K562 (cell line): Measurements from ENCODE around the gene ZNF239. TPM values are rescaled to one million over a fixed set of nuclear protein-coding genes. Genes with fewer than 3 reads are reported as not detected.

Source experiments
- ATF1 ChIP-seq, 2 experiments: fragments of 450-650 bp in 1 of 2; IDR thresholded peaks; 2 replicates each; pipeline ENCODE4 v1.6.1; 2016; ENCODE audit warnings: missing compliant biosample characterization in 1 of 2, missing genetic modification characterization in 1 of 2
- CBX1 ChIP-seq: sonication (generic); IDR thresholded peaks from 2 replicates; pipeline ENCODE4 v1.6.1; 2016; ENCODE audit warnings: antibody characterized with exemption, low read depth, mild to moderate bottlenecking
- ELF4 ChIP-seq: fragments of 450-650 bp; formaldehyde crosslinking; IDR thresholded peaks from 2 replicates; pipeline ENCODE4 v1.4.0; 2022; ENCODE audit warnings: missing genetic modification characterization
- EWSR1 ChIP-seq: fragments of 450-650 bp; IDR thresholded peaks from 2 replicates; pipeline ENCODE4 v1.6.1; 2018; ENCODE audit warnings: borderline replicate concordance, mild to moderate bottlenecking, low read depth, moderate library complexity; ENCODE audit not compliant: partially characterized antibody
- FIP1L1 ChIP-seq: fragments of 200-400 bp; formaldehyde crosslinking; IDR thresholded peaks from 2 replicates; pipeline ENCODE4 v1.6.1; 2018; ENCODE audit warnings: mild to moderate bottlenecking, low read depth, low read length; ENCODE audit not compliant: poor library complexity, severe bottlenecking
- PHB ChIP-seq: fragments of 250-450 bp; sonication (Bioruptor Pico); IDR thresholded peaks from 2 replicates; pipeline ENCODE4 v1.5.0; 2021
- PTTG1 ChIP-seq: fragments of 450-650 bp; IDR thresholded peaks from 2 replicates; pipeline ENCODE4 v1.6.1; 2016; ENCODE audit warnings: low read depth, mild to moderate bottlenecking, missing genetic modification characterization, missing compliant biosample characterization
- SMAD4 ChIP-seq: fragments of 250-450 bp; sonication (Bioruptor Pico); conservative IDR thresholded peaks from 2 replicates; pipeline ENCODE4 v1.8.0; 2021; ENCODE audit warnings: inconsistent platforms, mild to moderate bottlenecking, moderate library complexity
- SUPT5H ChIP-seq: fragments of 450-650 bp; IDR thresholded peaks from 2 replicates; pipeline ENCODE4 v1.6.1; 2016
- TAF7 ChIP-seq: fragments of 450-650 bp; IDR thresholded peaks from 2 replicates; pipeline ENCODE4 v1.6.1; 2016; ENCODE audit warnings: missing genetic modification characterization, missing compliant biosample characterization
- TARDBP ChIP-seq: fragments of 450-650 bp; IDR thresholded peaks from 2 replicates; pipeline ENCODE4 v1.6.1; 2016
- TEAD2 ChIP-seq: fragments of 450-650 bp; IDR thresholded peaks from 2 replicates; pipeline ENCODE4 v1.6.1; 2016; ENCODE audit warnings: missing genetic modification characterization, control low read depth, missing compliant biosample characterization
- TEAD4 ChIP-seq, 2 experiments: sonication (generic) in 1 of 2; formaldehyde crosslinking in 1 of 2; IDR thresholded peaks; 2 replicates each; pipeline versions ENCODE4 v1.6.1 to v1.8.0; 2012 to 2022; ENCODE audit warnings: borderline replicate concordance in 1 of 2, inconsistent platforms in 1 of 2, low read length in 1 of 2, mild to moderate bottlenecking in 1 of 2, missing genetic modification reagents in 1 of 2
- ZFPM2 ChIP-seq: fragments of 250-450 bp; sonication (Bioruptor Pico); IDR thresholded peaks from 2 replicates; pipeline ENCODE4 v1.5.1; 2022; ENCODE audit warnings: mild to moderate bottlenecking
- ZNF143 ChIP-seq: sonication (generic); formaldehyde crosslinking; IDR thresholded peaks from 2 replicates; pipeline ENCODE4 v1.9.0; 2022; ENCODE audit warnings: mild to moderate bottlenecking, missing genetic modification reagents
- ZNF778 ChIP-seq: fragments of 450-650 bp; formaldehyde crosslinking; IDR thresholded peaks from 2 replicates; pipeline ENCODE4 v1.4.0; 2020; ENCODE audit warnings: mild to moderate bottlenecking, moderate library complexity
- ZNF830 ChIP-seq: fragments of 250-450 bp; sonication (Bioruptor Pico); IDR thresholded peaks from 2 replicates; pipeline ENCODE4 v1.5.0; 2021; ENCODE audit warnings: mild to moderate bottlenecking
- polyA plus RNA-seq, 8 experiments: library from polyadenylated mRNA; depleted of rRNA in 4 of 8; stranded (reverse) in 5 of 8; unstranded in 3 of 8; fragments of >200 nt; fragmentation: Nextera tagmentation in 2 of 8; fragmentation: Illumina TruSeq in 1 of 8; extraction: Ambion mirVana in 2 of 8; extraction: Trizol in 1 of 8; gene quantifications; 2 replicates each; pipeline versions ENCODE4 v1.2.1 to v1.2.3, GENCODE V29; 2011 to 2014; ENCODE audit warnings: inconsistent platforms in 1 of 8, missing spikeins in 1 of 8
- total RNA-seq, 7 experiments: library from RNA; depleted of rRNA in 6 of 7; stranded (reverse); fragments of >200 nt in 6 of 7; fragmentation: Illumina TruSeq in 2 of 7; extraction: Trizol in 2 of 7; gene quantifications; 2 replicates each; pipeline versions ENCODE4 v1.2.1 to v1.2.3, GENCODE V29; 2011 to 2021; ENCODE audit warnings: low replicate concordance in 1 of 7
- TF ChIP-seq, protein P1 (sequence below): fragments of 250-450 bp; sonication (Bioruptor Pico); IDR thresholded peaks from 2 replicates; pipeline ENCODE4 v1.4.0; 2020; ENCODE audit warnings: mild to moderate bottlenecking
- TF ChIP-seq, protein P2 (sequence below): fragments of 250-450 bp; sonication (Bioruptor Pico); IDR thresholded peaks from 2 replicates; pipeline ENCODE4 v1.8.0; 2022; ENCODE audit warnings: inconsistent platforms
- TF ChIP-seq, protein P3 (sequence below): conservative IDR thresholded peaks from 2 replicates; pipeline ENCODE4 v1.6.1; 2011; ENCODE audit warnings: low read depth, mild to moderate bottlenecking, low read length; ENCODE audit not compliant: control insufficient read depth
- TF ChIP-seq, protein P4 (sequence below): sonication (generic); formaldehyde crosslinking; IDR thresholded peaks from 2 replicates; pipeline ENCODE4 v1.8.1; 2023; ENCODE audit warnings: mild to moderate bottlenecking, missing genetic modification reagents

Gene ZNF239
- total and polyA plus RNA-seq, 9 of the 15 experiments (the other 6 are each of a cell fraction or from before 2014, with no cell fraction given) = 13.7 to 26.7 (median 23.4) TPM

DNA sequence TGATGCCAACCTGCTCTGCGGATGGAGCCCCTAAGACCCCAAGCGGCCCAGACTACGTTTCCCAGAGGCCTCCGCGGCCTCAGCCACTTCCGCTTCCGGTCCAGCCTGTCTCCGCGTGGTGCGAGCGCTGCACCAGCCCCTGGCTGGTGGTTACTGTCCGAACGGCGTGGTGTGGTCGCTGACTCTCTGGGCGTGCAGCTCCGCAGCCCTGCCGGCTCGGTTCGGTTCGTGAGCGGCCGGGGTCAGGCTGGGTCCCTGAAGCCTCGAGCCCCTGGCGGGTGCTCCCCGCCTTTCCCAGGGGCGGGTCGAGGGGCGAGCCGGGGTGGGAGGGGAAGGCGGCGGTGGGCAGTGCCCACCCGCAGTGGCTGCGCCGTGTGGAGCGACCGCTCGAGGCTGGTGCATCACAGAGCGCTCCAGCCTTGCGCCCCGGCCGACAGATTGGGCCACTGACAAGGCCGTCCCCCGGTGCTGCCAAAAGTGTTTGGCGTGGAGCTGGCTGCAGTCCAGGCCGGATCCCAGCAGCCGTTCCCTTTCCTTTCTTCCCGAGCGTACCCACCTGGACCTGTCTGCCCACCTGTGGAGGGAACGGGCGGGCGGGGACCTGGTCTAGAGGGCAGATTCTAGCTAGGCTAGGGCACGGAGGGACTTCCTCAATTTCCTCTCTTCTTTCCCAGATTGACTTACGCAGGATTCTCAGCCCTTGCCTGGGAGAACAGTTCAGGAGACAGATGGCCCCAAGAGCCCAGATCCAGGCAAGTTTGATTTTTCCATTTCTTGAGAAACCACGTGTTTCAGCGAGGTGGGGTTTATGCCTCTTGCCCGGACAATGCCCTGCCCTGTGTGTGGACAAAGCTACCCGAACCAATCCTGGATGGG is 32.1 kb upstream of the ZNF239 start, which contains the start of gene ZNF485 (continued):
- TF ChIP-seq, protein P1, sequence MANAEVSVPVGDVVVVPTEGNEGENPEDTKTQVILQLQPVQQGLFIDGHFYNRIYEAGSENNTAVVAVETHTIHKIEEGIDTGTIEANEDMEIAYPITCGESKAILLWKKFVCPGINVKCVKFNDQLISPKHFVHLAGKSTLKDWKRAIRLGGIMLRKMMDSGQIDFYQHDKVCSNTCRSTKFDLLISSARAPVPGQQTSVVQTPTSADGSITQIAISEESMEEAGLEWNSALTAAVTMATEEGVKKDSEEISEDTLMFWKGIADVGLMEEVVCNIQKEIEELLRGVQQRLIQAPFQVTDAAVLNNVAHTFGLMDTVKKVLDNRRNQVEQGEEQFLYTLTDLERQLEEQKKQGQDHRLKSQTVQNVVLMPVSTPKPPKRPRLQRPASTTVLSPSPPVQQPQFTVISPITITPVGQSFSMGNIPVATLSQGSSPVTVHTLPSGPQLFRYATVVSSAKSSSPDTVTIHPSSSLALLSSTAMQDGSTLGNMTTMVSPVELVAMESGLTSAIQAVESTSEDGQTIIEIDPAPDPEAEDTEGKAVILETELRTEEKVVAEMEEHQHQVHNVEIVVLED = no peak
- TF ChIP-seq, protein P2, sequence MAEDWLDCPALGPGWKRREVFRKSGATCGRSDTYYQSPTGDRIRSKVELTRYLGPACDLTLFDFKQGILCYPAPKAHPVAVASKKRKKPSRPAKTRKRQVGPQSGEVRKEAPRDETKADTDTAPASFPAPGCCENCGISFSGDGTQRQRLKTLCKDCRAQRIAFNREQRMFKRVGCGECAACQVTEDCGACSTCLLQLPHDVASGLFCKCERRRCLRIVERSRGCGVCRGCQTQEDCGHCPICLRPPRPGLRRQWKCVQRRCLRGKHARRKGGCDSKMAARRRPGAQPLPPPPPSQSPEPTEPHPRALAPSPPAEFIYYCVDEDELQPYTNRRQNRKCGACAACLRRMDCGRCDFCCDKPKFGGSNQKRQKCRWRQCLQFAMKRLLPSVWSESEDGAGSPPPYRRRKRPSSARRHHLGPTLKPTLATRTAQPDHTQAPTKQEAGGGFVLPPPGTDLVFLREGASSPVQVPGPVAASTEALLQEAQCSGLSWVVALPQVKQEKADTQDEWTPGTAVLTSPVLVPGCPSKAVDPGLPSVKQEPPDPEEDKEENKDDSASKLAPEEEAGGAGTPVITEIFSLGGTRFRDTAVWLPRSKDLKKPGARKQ = no peak
- TF ChIP-seq PHB (CRISPR knock-in tag) (no peak), CBX1 (peak; percentile 90; the same call in 1 of the 2 replicates), ZNF143 (peak; percentile 94), TEAD2 (no peak), ZNF830 (CRISPR knock-in tag) (no peak), ATF1 (CRISPR knock-in tag; IDR thresholded peaks at IDR 0.05) (no peak), ATF1 (tag; IDR thresholded peaks at IDR 0.05) (no peak; the same call in 1 of the 2 replicates), ZFPM2 (CRISPR knock-in tag) (no peak), EWSR1 (no peak), FIP1L1 (peak; percentile 85), PTTG1 (tag) (no peak), ELF4 (CRISPR knock-in tag) (no peak), TEAD4 (IDR thresholded peaks at IDR 0.05; ENCODE audit: low read length) (no peak), TEAD4 (CRISPR knock-in tag; IDR thresholded peaks at IDR 0.05; ENCODE audit: borderline replicate concordance) (0 out of 2 replicates have a peak, but pooled peaks have one; percentile 71), ZNF778 (no peak), TARDBP (no peak), SUPT5H (peak; percentile 86), SMAD4 (CRISPR knock-in tag) (no peak), TAF7 (tag) (no peak)
- TF ChIP-seq, protein P3, sequence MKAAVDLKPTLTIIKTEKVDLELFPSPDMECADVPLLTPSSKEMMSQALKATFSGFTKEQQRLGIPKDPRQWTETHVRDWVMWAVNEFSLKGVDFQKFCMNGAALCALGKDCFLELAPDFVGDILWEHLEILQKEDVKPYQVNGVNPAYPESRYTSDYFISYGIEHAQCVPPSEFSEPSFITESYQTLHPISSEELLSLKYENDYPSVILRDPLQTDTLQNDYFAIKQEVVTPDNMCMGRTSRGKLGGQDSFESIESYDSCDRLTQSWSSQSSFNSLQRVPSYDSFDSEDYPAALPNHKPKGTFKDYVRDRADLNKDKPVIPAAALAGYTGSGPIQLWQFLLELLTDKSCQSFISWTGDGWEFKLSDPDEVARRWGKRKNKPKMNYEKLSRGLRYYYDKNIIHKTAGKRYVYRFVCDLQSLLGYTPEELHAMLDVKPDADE = peak; percentile 97
- TF ChIP-seq, protein P4, sequence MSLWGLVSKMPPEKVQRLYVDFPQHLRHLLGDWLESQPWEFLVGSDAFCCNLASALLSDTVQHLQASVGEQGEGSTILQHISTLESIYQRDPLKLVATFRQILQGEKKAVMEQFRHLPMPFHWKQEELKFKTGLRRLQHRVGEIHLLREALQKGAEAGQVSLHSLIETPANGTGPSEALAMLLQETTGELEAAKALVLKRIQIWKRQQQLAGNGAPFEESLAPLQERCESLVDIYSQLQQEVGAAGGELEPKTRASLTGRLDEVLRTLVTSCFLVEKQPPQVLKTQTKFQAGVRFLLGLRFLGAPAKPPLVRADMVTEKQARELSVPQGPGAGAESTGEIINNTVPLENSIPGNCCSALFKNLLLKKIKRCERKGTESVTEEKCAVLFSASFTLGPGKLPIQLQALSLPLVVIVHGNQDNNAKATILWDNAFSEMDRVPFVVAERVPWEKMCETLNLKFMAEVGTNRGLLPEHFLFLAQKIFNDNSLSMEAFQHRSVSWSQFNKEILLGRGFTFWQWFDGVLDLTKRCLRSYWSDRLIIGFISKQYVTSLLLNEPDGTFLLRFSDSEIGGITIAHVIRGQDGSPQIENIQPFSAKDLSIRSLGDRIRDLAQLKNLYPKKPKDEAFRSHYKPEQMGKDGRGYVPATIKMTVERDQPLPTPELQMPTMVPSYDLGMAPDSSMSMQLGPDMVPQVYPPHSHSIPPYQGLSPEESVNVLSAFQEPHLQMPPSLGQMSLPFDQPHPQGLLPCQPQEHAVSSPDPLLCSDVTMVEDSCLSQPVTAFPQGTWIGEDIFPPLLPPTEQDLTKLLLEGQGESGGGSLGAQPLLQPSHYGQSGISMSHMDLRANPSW = no peak
